Karpas-422 (cell line): ENCODE measurements around the gene SEMA5A. TPM values are rescaled to one million over a fixed set of nuclear protein-coding genes. Genes with fewer than 3 reads are reported as not detected.

ENCODE experiments used
- DNase-seq: peaks from one replicate; pipeline ENCODE4 v3.0.0-alpha.2; 2015
- H2AFZ ChIP-seq: fragments of 200-600 bp; sonication (generic); 2 replicates; pipeline ENCODE4 v1.6.1; 2014; ENCODE audit warnings: antibody characterized with exemption, low read length, mixed read lengths
- H3K27ac ChIP-seq: fragments of 200-600 bp; sonication (generic); 2 replicates; pipeline ENCODE4 v1.5.1; 2014; ENCODE audit warnings: mild to moderate bottlenecking, low read length, moderate library complexity
- H3K27me3 ChIP-seq: fragments of 200-600 bp; sonication (generic); 2 replicates; pipeline ENCODE4 v1.6.1; 2014; ENCODE audit warnings: low read length, mixed read lengths
- H3K36me3 ChIP-seq: fragments of 200-600 bp; sonication (generic); 2 replicates; pipeline ENCODE4 v1.6.1; 2014; ENCODE audit warnings: low read length, mixed read lengths; ENCODE audit not compliant: insufficient read depth
- H3K4me1 ChIP-seq: fragments of 200-600 bp; sonication (generic); 2 replicates; pipeline ENCODE4 v1.6.1; 2014; ENCODE audit warnings: mild to moderate bottlenecking, low read length, mixed read lengths
- H3K4me2 ChIP-seq: fragments of 200-600 bp; sonication (generic); 2 replicates; pipeline ENCODE4 v1.6.1; 2014; ENCODE audit warnings: low read length, low read depth, mild to moderate bottlenecking; ENCODE audit not compliant: poor library complexity, severe bottlenecking
- H3K4me3 ChIP-seq: fragments of 200-600 bp; sonication (generic); 2 replicates; pipeline ENCODE4 v1.5.1; 2014; ENCODE audit warnings: mild to moderate bottlenecking, antibody characterized with exemption, low read length, mixed read lengths
- H3K79me2 ChIP-seq: fragments of 200-600 bp; sonication (generic); 2 replicates; pipeline ENCODE4 v1.6.1; 2014; ENCODE audit warnings: mild to moderate bottlenecking, low read length, mixed read lengths
- H3K9ac ChIP-seq: fragments of 200-600 bp; sonication (generic); 2 replicates; pipeline ENCODE4 v1.6.0; 2014; ENCODE audit warnings: low read length
- H3K9me2 ChIP-seq: fragments of 200-600 bp; sonication (generic), shearing (Covaris generic); replicated peaks from 2 replicates; pipeline ENCODE4 v1.6.0; 2014; ENCODE audit warnings: mild to moderate bottlenecking, low read length, moderate library complexity; ENCODE audit not compliant: insufficient read depth
- H3K9me3 ChIP-seq: fragments of 300-700, 200-600 bp; sonication (generic); 2 replicates; pipeline ENCODE4 v1.6.1; 2014; ENCODE audit warnings: low read length, mixed read lengths
- H4K20me1 ChIP-seq: fragments of 200-600 bp; sonication (generic); 2 replicates; pipeline ENCODE4 v1.6.1; 2014; ENCODE audit warnings: mild to moderate bottlenecking, antibody characterized with exemption, low read length, low read depth; ENCODE audit not compliant: insufficient read depth
- total RNA-seq: library from RNA; depleted of rRNA; stranded (reverse); fragments of >200 nt; shearing (Covaris generic); gene quantifications from 2 replicates; pipeline ENCODE4 v1.2.3, GENCODE V29; 2014; ENCODE audit warnings: low replicate concordance

The SEMA5A gene
- total RNA-seq, 1 experiment from 2014 or later = not detected

- Histone ChIP-seq H3K79me2 (no peaks in the 10 kb centered on the region), H3K9me3 (no peaks in the 10 kb centered on the region; the same call in 1 of the 2 replicates), H3K4me3 (no peak overlapping the region), H4K20me1 (no peaks in the 10 kb centered on the region), H3K27ac (no peak overlapping the region), H2AFZ (no peak overlapping the region), H3K9ac (no peak overlapping the region), H3K9me2 (no peaks in the 10 kb centered on the region), H3K27me3 (no peaks in the 10 kb centered on the region), H3K4me1 (no peaks in the 10 kb centered on the region), H3K36me3 (no peaks in the 10 kb centered on the region), H3K4me2 (no peak overlapping the region)
- no peak for DNase-seq
Measured at GRCh38 chr5:9052421-9052820, 493.5 kb downstream of the SEMA5A start.

GRCh38 chr5:9051779-9052178 lies 494.1 kb downstream of the SEMA5A start:
- no peaks in the 10 kb centered on the region for H3K36me3 ChIP-seq
- H3K4me1 ChIP-seq = no peaks in the 10 kb centered on the region
- H3K9me3 ChIP-seq = no peaks in the 10 kb centered on the region; the same call in 1 of the 2 replicates
- no peaks in the 10 kb centered on the region for H4K20me1 ChIP-seq
- H3K4me2 ChIP-seq = no peak overlapping the region
- no peak overlapping the region for H3K4me3 ChIP-seq
- H3K79me2 ChIP-seq = no peaks in the 10 kb centered on the region
- DNase-seq = no peak
- no peak overlapping the region for H2AFZ ChIP-seq
- no peaks in the 10 kb centered on the region for H3K27me3 ChIP-seq
- H3K9me2 ChIP-seq = no peaks in the 10 kb centered on the region
- no peak overlapping the region for H3K27ac ChIP-seq
- H3K9ac ChIP-seq = no peak overlapping the region

- Histone ChIP-seq H3K4me2 (no peak overlapping the region), H3K4me1 (no peaks in the 10 kb centered on the region), H3K9me2 (no peaks in the 10 kb centered on the region), H3K9me3 (peaks cover 3% of the 10 kb centered on the region; the same call in 1 of the 2 replicates), H3K79me2 (no peaks in the 10 kb centered on the region), H3K4me3 (no peak overlapping the region), H4K20me1 (no peaks in the 10 kb centered on the region), H3K27me3 (no peaks in the 10 kb centered on the region), H3K9ac (no peak overlapping the region), H2AFZ (no peak overlapping the region), H3K27ac (no peak overlapping the region), H3K36me3 (no peaks in the 10 kb centered on the region)
- DNase-seq = no peak
Measured at GRCh38 chr5:9047932-9048331, 497.9 kb downstream of the SEMA5A start.

DNA sequence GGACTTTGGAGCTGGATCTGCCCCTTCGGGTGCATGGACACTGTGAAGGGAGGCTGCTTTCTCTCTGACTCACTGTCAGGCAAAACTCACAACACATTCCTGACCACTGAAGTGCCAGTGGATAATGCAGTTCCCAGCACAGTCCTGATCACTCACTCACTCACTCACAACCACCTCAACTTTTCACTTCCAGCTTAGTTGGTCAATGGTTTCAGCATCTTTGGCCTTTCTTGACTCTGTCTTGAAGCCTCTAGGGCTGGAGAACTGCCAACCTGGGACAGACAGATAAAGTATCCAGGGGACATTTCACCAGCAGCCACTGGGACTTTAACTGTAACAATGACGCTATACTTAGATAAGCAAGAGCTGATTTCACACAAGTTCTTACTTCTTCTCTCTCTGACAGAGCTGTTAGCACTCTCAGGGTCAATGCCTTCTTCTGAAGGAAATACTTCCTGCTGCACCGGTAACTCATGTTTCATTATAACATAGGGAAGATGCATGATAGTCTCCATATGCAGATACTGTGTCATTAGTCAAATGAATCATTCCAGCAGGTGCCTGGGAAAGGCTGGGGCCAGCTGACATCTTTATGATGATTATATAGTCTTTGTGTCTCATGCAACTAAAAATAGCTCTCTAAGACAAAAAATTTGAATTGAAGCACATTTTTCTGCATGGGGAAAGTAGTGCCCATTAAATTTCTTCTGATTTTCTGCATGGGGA lies 499.0 kb downstream of the SEMA5A start:
- Histone ChIP-seq H3K36me3 (no peaks in the 10 kb centered on the region), H4K20me1 (no peaks in the 10 kb centered on the region), H3K27me3 (no peaks in the 10 kb centered on the region), H3K79me2 (no peaks in the 10 kb centered on the region), H3K4me3 (no peak overlapping the region), H3K4me1 (no peaks in the 10 kb centered on the region), H3K9ac (no peak overlapping the region), H3K4me2 (no peak overlapping the region), H2AFZ (no peak overlapping the region), H3K9me2 (no peaks in the 10 kb centered on the region), H3K27ac (no peak overlapping the region), H3K9me3 (peaks cover 6% of the 10 kb centered on the region; the same call in 1 of the 2 replicates)
- no peak for DNase-seq

GRCh38 chr5:9045946-9046345 lies 499.9 kb downstream of the SEMA5A start:
- no peak overlapping the region for H2AFZ ChIP-seq
- no peaks in the 10 kb centered on the region for H3K36me3 ChIP-seq
- no peaks in the 10 kb centered on the region for H3K79me2 ChIP-seq
- H4K20me1 ChIP-seq = no peaks in the 10 kb centered on the region
- no peak overlapping the region for H3K4me2 ChIP-seq
- no peaks in the 10 kb centered on the region for H3K4me1 ChIP-seq
- no peak for DNase-seq
- H3K9ac ChIP-seq = no peak overlapping the region
- H3K4me3 ChIP-seq = no peak overlapping the region
- no peaks in the 10 kb centered on the region for H3K9me2 ChIP-seq
- peaks cover 6% of the 10 kb centered on the region; the same call in 1 of the 2 replicates for H3K9me3 ChIP-seq
- no peak overlapping the region for H3K27ac ChIP-seq
- no peaks in the 10 kb centered on the region for H3K27me3 ChIP-seq

- DNase-seq = no peak
- no peak overlapping the region for H3K4me3 ChIP-seq
- no peaks in the 10 kb centered on the region for H3K27me3 ChIP-seq
- H3K79me2 ChIP-seq = no peaks in the 10 kb centered on the region
- no peak overlapping the region for H2AFZ ChIP-seq
- no peak overlapping the region for H3K4me2 ChIP-seq
- H3K36me3 ChIP-seq = no peaks in the 10 kb centered on the region
- peaks cover 9% of the 10 kb centered on the region for H3K9me3 ChIP-seq
- no peak overlapping the region for H3K9ac ChIP-seq
- H4K20me1 ChIP-seq = no peaks in the 10 kb centered on the region
- no peak overlapping the region for H3K27ac ChIP-seq
- no peaks in the 10 kb centered on the region for H3K4me1 ChIP-seq
- H3K9me2 ChIP-seq = no peaks in the 10 kb centered on the region
Measured at GRCh38 chr5:9042241-9042640, 503.6 kb downstream of the SEMA5A start.

DNA sequence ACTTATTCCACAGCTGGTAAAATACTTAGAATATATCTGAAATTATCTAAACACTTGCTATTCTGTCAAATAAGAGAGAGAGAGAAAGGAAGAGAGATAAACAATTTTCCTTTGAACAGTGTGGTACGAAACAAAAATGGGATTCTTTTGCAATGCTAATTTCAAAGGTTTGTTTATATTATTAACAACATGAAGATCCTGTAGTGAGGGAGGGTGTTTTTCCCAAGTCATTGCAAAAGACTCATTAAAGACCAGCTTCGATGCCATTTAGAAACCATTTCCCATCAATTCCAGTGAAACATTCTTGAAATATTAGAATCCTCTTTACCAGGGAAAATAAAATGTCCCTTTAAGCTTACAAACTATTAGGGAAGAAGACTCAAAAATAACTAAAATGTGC lies 505.4 kb downstream of the SEMA5A start:
- Histone ChIP-seq H3K27me3 (no peaks in the 10 kb centered on the region), H3K4me3 (no peak overlapping the region), H2AFZ (no peak overlapping the region), H3K36me3 (no peaks in the 10 kb centered on the region), H3K4me2 (no peak overlapping the region), H4K20me1 (no peaks in the 10 kb centered on the region), H3K27ac (no peak overlapping the region), H3K79me2 (no peaks in the 10 kb centered on the region), H3K9me2 (no peaks in the 10 kb centered on the region), H3K9ac (no peak overlapping the region), H3K4me1 (no peaks in the 10 kb centered on the region), H3K9me3 (peaks cover 7% of the 10 kb centered on the region)
- no peak for DNase-seq

- H3K9me3 ChIP-seq = peaks cover 15% of the 10 kb centered on the region
- H4K20me1 ChIP-seq = no peaks in the 10 kb centered on the region
- no peaks in the 10 kb centered on the region for H3K36me3 ChIP-seq
- no peaks in the 10 kb centered on the region for H3K79me2 ChIP-seq
- no peak for DNase-seq
- H3K4me2 ChIP-seq = no peak overlapping the region
- no peak overlapping the region for H3K27ac ChIP-seq
- no peaks in the 10 kb centered on the region for H3K9me2 ChIP-seq
- no peaks in the 10 kb centered on the region for H3K27me3 ChIP-seq
- no peaks in the 10 kb centered on the region for H3K4me1 ChIP-seq
- H3K9ac ChIP-seq = no peak overlapping the region
- no peak overlapping the region for H2AFZ ChIP-seq
- no peak overlapping the region for H3K4me3 ChIP-seq
Measured at GRCh38 chr5:9037048-9037447, 508.8 kb downstream of the SEMA5A start.
